Heart left ventricle (tissue), 16 donors: ENCODE measurements around the gene PCDHB12. TPM values are rescaled to one million over a fixed set of nuclear protein-coding genes. Genes with fewer than 3 reads are reported as not detected.
"Not testable (repeated sequence)": the region's sequence is repeated elsewhere in the genome, so short reads cannot be mapped to it uniquely, and the experiment has no call there.

ENCODE experiments used
- ATAC-seq, 4 donors: fragments of 200-7000 bp; cut with Tn5 transposase; one replicate each; pipeline ENCODE4 v1.9.1; 2020 to 2022; ENCODE audit warnings: moderate library complexity in 4 of 4, mild to moderate bottlenecking in 3 of 4, moderate number of reproducible peaks in 1 of 4
- DNase-seq, 5 donors: peaks; one replicate each; pipeline ENCODE4 v3.0.0-alpha.2; 2020
- H3K27ac ChIP-seq, 12 donors: fragments of 200-600 bp; sonication (generic) in 4 of 12; one replicate each; pipeline versions ENCODE4 v1.5.0 to v1.8.0; 2016 to 2022; ENCODE audit warnings: mild to moderate bottlenecking in 2 of 12
- H3K27me3 ChIP-seq, 9 donors: fragments of 200-600 bp; sonication (generic) in 2 of 9; one replicate each; pipeline versions ENCODE4 v1.5.1 to v1.8.0; 2016 to 2022; ENCODE audit warnings: mild to moderate bottlenecking in 3 of 9
- H3K36me3 ChIP-seq, 9 donors: fragments of 200-600 bp; sonication (generic) in 2 of 9; one replicate each; pipeline versions ENCODE4 v1.5.0 to v1.8.0; 2018 to 2022; ENCODE audit warnings: mild to moderate bottlenecking in 2 of 9
- H3K4me1 ChIP-seq, 12 donors: fragments of 200-600 bp; sonication (generic) in 4 of 12; one replicate each; pipeline versions ENCODE4 v1.5.0 to v1.8.0; 2016 to 2022; ENCODE audit warnings: mild to moderate bottlenecking in 3 of 12
- H3K4me3 ChIP-seq, 12 donors: fragments of 200-600 bp; sonication (generic) in 4 of 12; one replicate each; pipeline versions ENCODE4 v1.5.0 to v1.8.0; 2017 to 2022; ENCODE audit warnings: mild to moderate bottlenecking in 9 of 12, moderate library complexity in 4 of 12
- H3K9me3 ChIP-seq, 12 donors: fragments of 200-600 bp; sonication (generic) in 4 of 12; one replicate each; pipeline versions ENCODE4 v1.5.0 to v1.8.0; 2016 to 2022; ENCODE audit warnings: mild to moderate bottlenecking in 1 of 12
- CTCF ChIP-seq, 12 donors: fragments of 200-600 bp; sonication (generic) in 4 of 12; IDR thresholded peaks; one replicate each; pipeline versions ENCODE4 v1.5.0 to v1.8.0; 2018 to 2022; ENCODE audit warnings: antibody characterized with exemption in 12 of 12, mild to moderate bottlenecking in 5 of 12
- POLR2A ChIP-seq, 2 donors: fragments of 450-650 bp; IDR thresholded peaks; one replicate each; pipeline ENCODE4 v1.6.1; 2017; ENCODE audit warnings: antibody characterized with exemption in 2 of 2, mild to moderate bottlenecking in 2 of 2, moderate library complexity in 2 of 2
- whole genome bisulfite sequencing, 4 donors: extraction: QIAGEN DNeasy Blood & Tissue Kit in 2 of 4; methylation state at CpG; one replicate each; pipeline versions ENCODE4 v1.1.5 to v1.1.7; 2013 to 2018; 5-methylcytosine and 5-hydroxymethylcytosine counted together
- intact Hi-C, 10 donors: fragments of 100-400 bp; cut with DNase I; formaldehyde crosslinking; loops; one replicate each; pipeline versions ENCODE4 v1.11.1 to v1.14.2; 2022
- polyA plus RNA-seq, 2 donors: library from polyadenylated mRNA; stranded (reverse); fragments of 200-250 nt; gene quantifications; one replicate each; pipeline ENCODE4 v1.2.3, GENCODE V29; 2013
- total RNA-seq, 9 donors: library from RNA; depleted of rRNA in 2 of 9; stranded (reverse); fragments of >200 nt in 2 of 9; fragmentation: NEBNext Ultra II Directional in 3 of 9; extraction: Animal tissue kit (Norgen Biotek cat#: 25700) in 3 of 9; gene quantifications; one replicate each; pipeline versions ENCODE4 v1.1.0 to v1.2.4, GENCODE V29; 2016 to 2023
- donor health status: ischemic (EF 13 %, LVEDD 7.1; RV severe dilation, severe dysfunction).
- donor health status: healthy with polysubstance abuse.
- donor health status: DM: no; HTN: yes; CAD: no.
- donor health status: DM: no; HTN: no; CAD: no.
- donor health status: ischemic (EF 25% LVEDD 6.9; RV normal size, moderate dysfunction).
- donor health status: ischemic (EF 25% LVEDD 5.7; RV mildly dilated, moderate dysfunction).
- donor health status: healthy.
- donor health status: DM: yes; HTN: yes; CAD: no.
- donor health status: ischemic (EF 35%, LVEDD 5.7; RV mildly dilated, moderate dysfunction).
- donor health status: nonischemic (EF 11% LVEDD 7.7; RV severe dilation, severe dysfunction).
- donor health status: DM: yes; HTN: yes; CAD: no.
- donor health status: PGD.
- donor health status: ischemic (EF 29% LVEDD 5.4; RV normal size, mild dysfunction).
- donor health status: nonischemic (EF 23%, LVEDD 6.1; RV moderate dilation, normal function).

The PCDHB12 gene
- total and polyA plus RNA-seq, 11 donors: 0.27 to 2.4 (median 0.92) TPM

DNA sequence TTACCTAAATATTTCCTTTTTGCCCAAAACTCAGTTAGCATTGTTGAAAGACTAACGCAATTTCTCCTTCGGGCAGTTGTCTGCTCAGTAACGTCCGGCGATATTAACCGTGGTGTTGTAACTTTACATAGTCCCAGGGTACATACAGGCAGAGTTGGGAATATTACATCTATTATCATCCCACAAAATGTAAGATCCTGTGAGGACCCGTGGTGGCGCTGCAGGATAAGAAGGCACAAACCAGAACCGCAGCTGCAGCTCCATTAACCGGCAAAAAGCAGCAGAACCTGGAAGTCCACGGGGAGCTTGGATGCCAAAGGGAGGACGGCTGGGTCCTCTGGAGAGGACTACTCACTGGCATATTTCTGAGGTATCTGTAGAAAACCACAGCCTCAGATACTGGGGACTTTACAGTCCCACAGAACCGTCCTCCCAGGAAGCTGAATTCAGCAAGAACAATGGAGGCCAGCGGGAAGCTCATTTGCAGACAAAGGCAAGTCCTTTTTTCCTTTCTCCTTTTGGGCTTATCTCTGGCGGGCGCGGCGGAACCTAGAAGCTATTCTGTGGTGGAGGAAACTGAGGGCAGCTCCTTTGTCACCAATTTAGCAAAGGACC, 30.8 kb upstream of the PCDHB12 start, which contains the start of gene PCDHB8:
Gene PCDHB8, plus strand, starts transcription at position 214 of the 615 bp plus-strand sequence. Its CDS starts 245 bp downstream, at position 459.
- H3K9me3 ChIP-seq: peaks cover 0 to 79% (median 27%) of the 10 kb centered on the region in 12 donors
- TF ChIP-seq CTCF (IDR thresholded peaks at IDR 0.05): peak in 5 of 12 donors; percentile 5 to 52 (median 8)
- H3K4me1 ChIP-seq, H3K36me3 ChIP-seq, DNase-seq, H3K27ac ChIP-seq: not testable (repeated sequence)
- peak in 3 of 4 donors; percentile 55 to 88 (median 71) for ATAC-seq
- H3K4me3 ChIP-seq: peak within 1 kb of the TSS in 3 of 12 donors; percentile 19 to 48 (median 40)
- WGBS, 4 donors: 17 to 27% (median 23%) methylated on average over 14 to 15 of the region's 18 CpGs
- peaks cover 0 to 71% (median 33%) of the 10 kb centered on the region in 9 donors for H3K27me3 ChIP-seq
- intact Hi-C loops: loop anchor here in 3 of 10 donors (10.0 kb wide), 1 partner anchor 387 kb away; no protein-coding TSS in a partner anchor

DNA sequence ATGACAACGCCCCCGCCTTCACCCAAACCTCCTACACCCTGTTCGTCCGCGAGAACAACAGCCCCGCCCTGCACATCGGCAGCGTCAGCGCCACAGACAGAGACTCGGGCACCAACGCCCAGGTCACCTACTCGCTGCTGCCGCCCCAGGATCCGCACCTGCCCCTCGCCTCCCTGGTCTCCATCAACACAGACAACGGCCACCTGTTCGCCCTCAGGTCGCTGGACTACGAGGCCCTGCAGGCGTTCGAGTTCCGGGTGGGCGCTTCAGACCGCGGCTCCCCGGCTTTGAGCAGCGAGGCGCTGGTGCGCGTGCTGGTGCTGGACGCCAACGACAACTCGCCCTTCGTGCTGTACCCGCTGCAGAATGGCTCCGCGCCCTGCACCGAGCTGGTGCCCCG, 29.1 kb upstream of the PCDHB12 start:
- H3K4me1 ChIP-seq, H3K36me3 ChIP-seq, ATAC-seq, H3K27ac ChIP-seq, DNase-seq, H3K4me3 ChIP-seq: not testable (repeated sequence)
- intact Hi-C loops: loop anchor here in 3 of 10 donors (10.0 kb wide), 1 partner anchor 385 kb away; no protein-coding TSS in a partner anchor
- Histone ChIP-seq H3K27me3 (peaks cover 0 to 76% (median 33%) of the 10 kb centered on the region in 9 donors), H3K9me3 (peaks cover 0 to 78% (median 24%) of the 10 kb centered on the region in 12 donors)
- WGBS, 4 donors: 33 to 37% (median 36%) methylated on average over 31 to 36 of the region's 39 CpGs

GRCh38 chr5:141179876-141180275, 28.6 kb upstream of the PCDHB12 start:
- not testable (repeated sequence) for DNase-seq, H3K27ac ChIP-seq, ATAC-seq, H3K4me3 ChIP-seq, H3K36me3 ChIP-seq, H3K4me1 ChIP-seq
- WGBS, 4 donors: 23 to 41% (median 34%) methylated on average over 3 to 32 of the region's 32 CpGs
- H3K9me3 ChIP-seq: peaks cover 0 to 78% (median 26%) of the 10 kb centered on the region in 12 donors
- H3K27me3 ChIP-seq: peaks cover 0 to 75% (median 29%) of the 10 kb centered on the region in 9 donors
- intact Hi-C loops: loop anchor here in 5 of 10 donors (5.0 to 10.0 kb wide), 2 partner anchors 382 to 385 kb away; no protein-coding TSS in a partner anchor

DNA sequence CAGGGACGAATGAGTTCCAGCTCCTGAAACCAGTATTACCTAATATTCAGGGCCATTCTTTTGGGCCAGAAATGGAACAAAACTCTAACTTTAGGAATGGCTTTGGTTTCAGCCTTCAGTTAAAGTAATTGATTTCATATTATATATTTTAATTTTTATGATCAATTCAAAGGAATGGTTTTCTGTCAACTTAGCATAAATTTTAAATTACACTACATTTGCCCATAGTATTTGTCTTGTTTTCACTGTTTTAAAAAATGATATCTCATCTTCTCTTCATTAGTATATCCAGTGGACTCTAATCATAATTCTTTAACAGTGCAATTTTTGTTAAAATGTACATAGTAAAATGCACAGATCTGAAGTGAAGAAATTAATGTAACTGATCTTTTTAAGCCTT, 28.2 kb upstream of the PCDHB12 start:
- Histone ChIP-seq H3K4me1 (no peaks in the 10 kb centered on the region), H3K36me3 (peaks cover 0 to 4% (median 0%) of the 10 kb centered on the region in 9 donors), H3K27ac (no peak overlapping the region), H3K9me3 (peaks cover 0 to 78% (median 29%) of the 10 kb centered on the region in 12 donors), H3K4me3 (no peak overlapping the region), H3K27me3 (peaks cover 0 to 72% (median 24%) of the 10 kb centered on the region in 9 donors)
- ATAC-seq (no peak), DNase-seq (no peak)
- TF ChIP-seq POLR2A (IDR thresholded peaks at IDR 0.05) (no peak), CTCF (IDR thresholded peaks at IDR 0.05) (no peak)
- intact Hi-C loops: loop anchor here in 2 of 10 donors (5.0 to 10.0 kb wide), 2 partner anchors 382 to 384 kb away; no protein-coding TSS in a partner anchor
- 46 to 64% (median 49%) methylated on average over 1 of the region's 1 CpG for WGBS, 4 donors

GRCh38 chr5:141182248-141182647, 26.3 kb upstream of the PCDHB12 start, which contains the start of gene PCDHB16:
TSS of gene PCDHB16 (plus strand) at chr5:141182387. CDS start at chr5:141182560, 173 bp downstream.
- WGBS, 4 donors: 7 to 17% (median 13%) methylated on average over 13 of the region's 13 CpGs
- Histone ChIP-seq H3K4me1 (no peaks in the 10 kb centered on the region), H3K36me3 (peaks cover 0 to 8% (median 0%) of the 10 kb centered on the region in 9 donors), H3K4me3 (peak within 1 kb of the TSS in 10 of 12 donors; percentile 30 to 62 (median 48)), H3K27me3 (peaks cover 0 to 67% (median 13%) of the 10 kb centered on the region in 9 donors), H3K9me3 (peaks cover 0 to 78% (median 30%) of the 10 kb centered on the region in 12 donors), H3K27ac (peak within 1 kb of the TSS in 8 of 12 donors; percentile 2 to 72 (median 27))
- peak in 2 of 5 donors; percentile 41 to 55 for DNase-seq
- peak in 3 of 4 donors; percentile 33 to 70 (median 37) for ATAC-seq
- intact Hi-C loops: loop anchor here in 2 of 10 donors (5.0 to 10.0 kb wide), 2 partner anchors 380 to 383 kb away; no protein-coding TSS in a partner anchor
- TF ChIP-seq CTCF (IDR thresholded peaks at IDR 0.05) (peak in 9 of 12 donors; percentile 9 to 56 (median 45)), POLR2A (IDR thresholded peaks at IDR 0.05) (no peak)

GRCh38 chr5:141184117-141184855, 24.2 kb upstream of the PCDHB12 start:
- peaks cover 0 to 80% (median 28%) of the 10 kb centered on the region in 12 donors for H3K9me3 ChIP-seq
- not testable (repeated sequence) for ATAC-seq, H3K4me1 ChIP-seq, H3K4me3 ChIP-seq, DNase-seq, H3K36me3 ChIP-seq, H3K27ac ChIP-seq
- H3K27me3 ChIP-seq: peaks cover 0 to 61% (median 6%) of the 10 kb centered on the region in 9 donors
- intact Hi-C loops: loop anchor here in 2 of 10 donors (5.0 to 10.0 kb wide), 2 partner anchors 378 to 381 kb away; no protein-coding TSS in a partner anchor
- 30 to 50% (median 35%) methylated on average over 9 to 59 of the region's 69 CpGs for WGBS, 4 donors
